K562 (cell line): ENCODE measurements around the gene TMEM101. TPM values are rescaled to one million over a fixed set of nuclear protein-coding genes. Genes with fewer than 3 reads are reported as not detected.

Source experiments
- CBFA2T2 ChIP-seq: fragments of 450-650 bp; conservative IDR thresholded peaks from 2 replicates; pipeline ENCODE4 v1.6.1; 2017; ENCODE audit warnings: mild to moderate bottlenecking
- CBFA2T3 ChIP-seq: fragments of 450-650 bp; IDR thresholded peaks from 2 replicates; pipeline ENCODE4 v1.6.1; 2017
- CBX8 ChIP-seq: fragments of 200-600 bp; sonication (generic); IDR thresholded peaks from 2 replicates; pipeline ENCODE4 v1.6.1; 2012; ENCODE audit warnings: borderline replicate concordance, mixed run types, low read depth, mild to moderate bottlenecking, moderate library complexity, mixed read lengths, low read length, control low read depth, inconsistent platforms; ENCODE audit not compliant: poor library complexity, severe bottlenecking; ENCODE audit errors: extremely low read depth
- GABPB2 ChIP-seq: fragments of 250-450 bp; sonication (Bioruptor Pico); conservative IDR thresholded peaks from 2 replicates; pipeline ENCODE4 v1.5.1; 2021; ENCODE audit warnings: mild to moderate bottlenecking
- ID3 ChIP-seq, 2 experiments: fragments of 250-450 bp in 1 of 2; fragments of 450-650 bp in 1 of 2; sonication (Bioruptor Pico) in 1 of 2; IDR thresholded peaks; 2 replicates each; pipeline versions ENCODE4 v1.6.1 to v1.8.0; 2016 to 2021; ENCODE audit warnings: mild to moderate bottlenecking in 2 of 2, moderate library complexity in 2 of 2, missing compliant biosample characterization in 1 of 2, missing genetic modification characterization in 1 of 2
- KDM1A ChIP-seq, 2 experiments: fragments of 450-650 bp; IDR thresholded peaks; 2 replicates each; pipeline ENCODE4 v1.6.1; 2016; ENCODE audit warnings: mild to moderate bottlenecking in 2 of 2
- MCM5 ChIP-seq: fragments of 450-650 bp; IDR thresholded peaks from 2 replicates; pipeline ENCODE4 v1.6.1; 2016; ENCODE audit warnings: low read depth
- MTF1 ChIP-seq: fragments of 250-450 bp; sonication (Bioruptor Pico); IDR thresholded peaks from 2 replicates; pipeline ENCODE4 v1.9.0; 2021; ENCODE audit warnings: moderate library complexity, mild to moderate bottlenecking, inconsistent platforms, borderline replicate concordance
- NCOR1 ChIP-seq: fragments of 450-650 bp; IDR thresholded peaks from 2 replicates; pipeline ENCODE4 v1.6.1; 2016; ENCODE audit warnings: mild to moderate bottlenecking, moderate library complexity
- PML ChIP-seq: IDR thresholded peaks from 2 replicates; pipeline ENCODE4 v1.6.1; 2012; ENCODE audit warnings: low read length, inconsistent platforms
- RBBP5 ChIP-seq: fragments of 200-600 bp; sonication (generic); IDR thresholded peaks from 2 replicates; pipeline ENCODE4 v1.6.1; 2012; ENCODE audit warnings: borderline replicate concordance, mild to moderate bottlenecking, low read length, control low read depth, inconsistent platforms; ENCODE audit not compliant: insufficient read depth, poor library complexity, severe bottlenecking
- SMAD4 ChIP-seq: fragments of 250-450 bp; sonication (Bioruptor Pico); conservative IDR thresholded peaks from 2 replicates; pipeline ENCODE4 v1.8.0; 2021; ENCODE audit warnings: inconsistent platforms, mild to moderate bottlenecking, moderate library complexity
- SRSF7 ChIP-seq: fragments of 200-400 bp; formaldehyde crosslinking; optimal IDR thresholded peaks from 2 replicates; pipeline ENCODE3; 2017; ENCODE audit warnings: mild to moderate bottlenecking, low read depth, low read length
- TAF1 ChIP-seq: IDR thresholded peaks from 2 replicates; pipeline ENCODE4 v1.6.1; 2011; ENCODE audit warnings: mild to moderate bottlenecking, low read length, moderate library complexity; ENCODE audit not compliant: insufficient read depth, control insufficient read depth, severe bottlenecking; ENCODE audit errors: extremely low read depth
- USF1 ChIP-seq: sonication (generic); formaldehyde crosslinking; IDR thresholded peaks from 2 replicates; pipeline ENCODE4 v1.9.0; 2022; ENCODE audit warnings: mild to moderate bottlenecking, missing genetic modification reagents
- ZEB2 ChIP-seq: fragments of 450-650 bp; IDR thresholded peaks from 2 replicates; pipeline ENCODE4 v1.6.1; 2016
- ZNF696 ChIP-seq: fragments of 250-450 bp; sonication (Bioruptor Pico); conservative IDR thresholded peaks from 2 replicates; pipeline ENCODE4 v1.4.0; 2020; ENCODE audit warnings: mild to moderate bottlenecking, moderate library complexity
- ZNF717 ChIP-seq: fragments of 250-450 bp; sonication (Bioruptor Pico); IDR thresholded peaks from 2 replicates; pipeline ENCODE4 v1.5.0; 2021
- polyA plus RNA-seq, 8 experiments: library from polyadenylated mRNA; depleted of rRNA in 4 of 8; stranded (reverse) in 5 of 8; unstranded in 3 of 8; fragments of >200 nt; fragmentation: Nextera tagmentation in 2 of 8; fragmentation: Illumina TruSeq in 1 of 8; extraction: Ambion mirVana in 2 of 8; extraction: Trizol in 1 of 8; gene quantifications; 2 replicates each; pipeline versions ENCODE4 v1.2.1 to v1.2.3, GENCODE V29; 2011 to 2014; ENCODE audit warnings: inconsistent platforms in 1 of 8, missing spikeins in 1 of 8
- total RNA-seq, 7 experiments: library from RNA; depleted of rRNA in 6 of 7; stranded (reverse); fragments of >200 nt in 6 of 7; fragmentation: Illumina TruSeq in 2 of 7; extraction: Trizol in 2 of 7; gene quantifications; 2 replicates each; pipeline versions ENCODE4 v1.2.1 to v1.2.3, GENCODE V29; 2011 to 2021; ENCODE audit warnings: low replicate concordance in 1 of 7
- TF ChIP-seq, protein P1 (sequence below): fragments of 450-650 bp; formaldehyde crosslinking; conservative IDR thresholded peaks from 2 replicates; pipeline ENCODE4 v1.4.0; 2022; ENCODE audit warnings: mild to moderate bottlenecking, missing genetic modification characterization
- TF ChIP-seq, protein P2 (sequence below), 2 experiments: IDR thresholded peaks; 2 replicates each; pipeline ENCODE4 v1.6.1; 2012; ENCODE audit warnings: improper control_type of control experiment in 2 of 2, low read depth in 2 of 2, low read length in 2 of 2, borderline replicate concordance in 1 of 2

TMEM101 gene
- total and polyA plus RNA-seq, 9 of the 15 experiments (the other 6 are each of a cell fraction or from before 2014, with no cell fraction given) = 21.2 to 110 (median 37.8) TPM

- TF ChIP-seq, protein P1, sequence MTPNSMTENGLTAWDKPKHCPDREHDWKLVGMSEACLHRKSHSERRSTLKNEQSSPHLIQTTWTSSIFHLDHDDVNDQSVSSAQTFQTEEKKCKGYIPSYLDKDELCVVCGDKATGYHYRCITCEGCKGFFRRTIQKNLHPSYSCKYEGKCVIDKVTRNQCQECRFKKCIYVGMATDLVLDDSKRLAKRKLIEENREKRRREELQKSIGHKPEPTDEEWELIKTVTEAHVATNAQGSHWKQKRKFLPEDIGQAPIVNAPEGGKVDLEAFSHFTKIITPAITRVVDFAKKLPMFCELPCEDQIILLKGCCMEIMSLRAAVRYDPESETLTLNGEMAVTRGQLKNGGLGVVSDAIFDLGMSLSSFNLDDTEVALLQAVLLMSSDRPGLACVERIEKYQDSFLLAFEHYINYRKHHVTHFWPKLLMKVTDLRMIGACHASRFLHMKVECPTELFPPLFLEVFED (CRISPR knock-in tag) = no peak
- TF ChIP-seq CBFA2T3 (peak; percentile 68), ZNF717 (CRISPR knock-in tag) (no peak), CBFA2T2 (peak; percentile 52), ID3 (CRISPR knock-in tag; IDR thresholded peaks at IDR 0.05) (no peak), ID3 (tag; IDR thresholded peaks at IDR 0.05) (no peak), ZNF696 (no peak), SRSF7 (no peak), GABPB2 (CRISPR knock-in tag) (no peak), RBBP5 (no peak), MTF1 (CRISPR knock-in tag) (no peak), NCOR1 (0 out of 2 replicates have a peak, but pooled peaks have one; percentile 34), USF1 (CRISPR knock-in tag) (peak; percentile 67), CBX8 (no peak), PML (no peak), ZEB2 (no peak), MCM5 (no peak), KDM1A (IDR thresholded peaks at IDR 0.05) (peak; percentile 69 to 70), TAF1 (no peak), SMAD4 (0 out of 2 replicates have a peak, but pooled peaks have one; percentile 16)
- TF ChIP-seq, protein P2, sequence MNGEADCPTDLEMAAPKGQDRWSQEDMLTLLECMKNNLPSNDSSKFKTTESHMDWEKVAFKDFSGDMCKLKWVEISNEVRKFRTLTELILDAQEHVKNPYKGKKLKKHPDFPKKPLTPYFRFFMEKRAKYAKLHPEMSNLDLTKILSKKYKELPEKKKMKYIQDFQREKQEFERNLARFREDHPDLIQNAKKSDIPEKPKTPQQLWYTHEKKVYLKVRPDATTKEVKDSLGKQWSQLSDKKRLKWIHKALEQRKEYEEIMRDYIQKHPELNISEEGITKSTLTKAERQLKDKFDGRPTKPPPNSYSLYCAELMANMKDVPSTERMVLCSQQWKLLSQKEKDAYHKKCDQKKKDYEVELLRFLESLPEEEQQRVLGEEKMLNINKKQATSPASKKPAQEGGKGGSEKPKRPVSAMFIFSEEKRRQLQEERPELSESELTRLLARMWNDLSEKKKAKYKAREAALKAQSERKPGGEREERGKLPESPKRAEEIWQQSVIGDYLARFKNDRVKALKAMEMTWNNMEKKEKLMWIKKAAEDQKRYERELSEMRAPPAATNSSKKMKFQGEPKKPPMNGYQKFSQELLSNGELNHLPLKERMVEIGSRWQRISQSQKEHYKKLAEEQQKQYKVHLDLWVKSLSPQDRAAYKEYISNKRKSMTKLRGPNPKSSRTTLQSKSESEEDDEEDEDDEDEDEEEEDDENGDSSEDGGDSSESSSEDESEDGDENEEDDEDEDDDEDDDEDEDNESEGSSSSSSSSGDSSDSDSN (IDR thresholded peaks at IDR 0.05; ENCODE audit: borderline replicate concordance in 1 of 2, low read depth in 2 of 2, low read length in 2 of 2) = no peak
Measured at GRCh38 chr17:44063704-44064639, 49.2 kb upstream of the TMEM101 start (continued).
